Hematopoietic multipotent progenitor cell treated with erythropoietin and hydrocortisone succinate and interleukin-3 and kit ligand, for 15 days (in vitro differentiated cells): ENCODE data around the gene ITIH5.

Experiments used
- DNase-seq: peaks from one replicate; pipeline ENCODE4 v3.0.0-alpha.2; 2015; ENCODE audit warnings: low spot score

The ITIH5 gene

DNA sequence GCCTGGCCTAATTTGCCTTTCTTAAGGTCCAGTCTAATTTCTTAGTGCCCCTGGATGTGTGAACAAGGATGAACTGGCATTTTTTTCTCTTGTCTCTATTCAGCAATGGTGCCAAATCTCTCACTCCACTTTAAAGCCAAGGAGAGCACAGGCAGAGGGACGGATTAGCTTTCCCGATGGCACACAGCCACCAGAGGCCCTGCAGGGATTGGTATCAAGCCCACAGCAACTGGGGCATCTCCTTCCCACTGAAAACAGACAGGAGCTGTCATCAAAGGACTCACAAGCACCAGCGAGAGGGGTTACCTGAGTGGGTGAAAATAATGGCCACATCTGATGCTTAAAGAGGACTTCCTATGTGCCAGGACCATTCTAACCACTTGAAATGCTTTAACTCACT lies 83.1 kb downstream of the ITIH5 start:
- no peak for DNase-seq

DNA sequence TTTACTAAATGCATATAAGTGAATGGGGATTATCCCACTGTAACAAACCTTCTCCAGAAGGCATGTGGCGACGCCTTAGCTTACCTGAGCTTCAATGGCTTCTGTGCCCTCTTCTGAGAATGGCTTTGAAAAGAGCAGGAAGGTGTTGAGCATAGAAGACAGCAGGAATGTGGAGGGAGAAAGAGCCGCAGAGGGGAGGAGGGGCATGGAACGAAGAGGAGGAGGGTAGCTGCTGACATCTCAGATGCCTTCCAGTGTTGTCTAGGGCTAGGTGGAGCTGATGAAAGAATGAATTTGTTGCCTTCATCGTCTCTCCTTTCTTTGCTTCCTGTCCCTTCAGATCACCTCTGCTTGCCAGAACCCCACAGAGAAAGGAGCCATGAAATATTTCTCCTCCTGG lies 86.2 kb downstream of the ITIH5 start:
- no peak for DNase-seq

DNA sequence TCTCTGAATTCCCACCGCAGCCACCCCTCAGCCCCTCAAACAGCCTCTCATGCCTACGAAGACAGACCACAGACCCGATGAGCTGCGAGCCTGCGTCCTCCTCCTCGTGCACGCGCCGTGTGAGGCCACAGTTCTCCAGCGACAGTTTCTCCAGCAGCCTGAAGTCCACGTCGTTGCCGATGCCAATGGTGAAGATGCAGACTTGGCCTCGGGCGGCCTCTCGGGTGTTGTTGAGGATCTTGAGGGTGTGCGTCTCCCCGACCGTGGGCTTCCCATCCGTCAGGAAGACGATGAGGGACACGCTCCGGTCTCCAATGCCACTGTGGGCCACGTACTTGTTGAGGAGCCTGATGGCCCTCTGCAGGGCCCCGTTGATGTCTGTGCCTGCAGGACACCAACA lies 87.1 kb downstream of the ITIH5 start:
- DNase-seq = no peak

DNA sequence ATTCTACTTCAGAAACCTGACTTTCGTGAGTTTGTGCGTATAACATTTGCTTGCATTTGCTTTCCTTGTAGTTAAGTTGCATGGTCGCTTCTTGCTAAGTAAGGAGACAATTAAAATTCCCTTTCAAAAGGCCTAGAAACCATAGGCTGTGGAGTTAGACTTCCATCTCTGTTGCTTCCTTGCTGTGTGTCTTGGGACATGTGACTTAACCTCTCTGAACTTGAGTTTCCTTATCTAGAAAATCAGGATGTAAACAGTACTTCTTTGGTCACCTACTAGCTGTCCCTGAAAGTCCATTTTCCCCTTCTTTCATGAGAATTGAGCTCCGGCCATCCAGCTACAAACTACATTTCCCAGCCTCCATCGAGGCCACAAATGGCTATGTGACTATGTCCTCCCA lies 89.2 kb downstream of the ITIH5 start:
- DNase-seq = no peak

DNA sequence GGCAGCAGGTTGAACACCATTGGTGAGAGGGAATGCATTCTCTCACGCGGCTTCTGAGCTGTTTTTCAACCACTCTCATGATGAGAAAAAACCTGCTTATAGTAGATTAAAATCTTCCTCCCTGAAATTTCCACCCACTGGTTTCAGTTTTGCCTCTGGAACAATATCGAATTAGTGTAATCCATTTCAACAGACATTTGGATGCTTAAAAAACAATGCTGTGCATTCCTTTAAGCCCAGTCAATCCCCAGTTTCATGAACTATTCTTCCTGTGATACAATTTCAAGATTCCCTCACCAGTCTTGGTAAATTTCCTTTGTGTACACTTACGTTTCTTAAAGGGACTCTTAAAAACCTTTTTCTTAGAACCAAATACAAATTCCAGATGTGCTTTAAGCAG lies 89.6 kb downstream of the ITIH5 start:
- DNase-seq = no peak

DNA sequence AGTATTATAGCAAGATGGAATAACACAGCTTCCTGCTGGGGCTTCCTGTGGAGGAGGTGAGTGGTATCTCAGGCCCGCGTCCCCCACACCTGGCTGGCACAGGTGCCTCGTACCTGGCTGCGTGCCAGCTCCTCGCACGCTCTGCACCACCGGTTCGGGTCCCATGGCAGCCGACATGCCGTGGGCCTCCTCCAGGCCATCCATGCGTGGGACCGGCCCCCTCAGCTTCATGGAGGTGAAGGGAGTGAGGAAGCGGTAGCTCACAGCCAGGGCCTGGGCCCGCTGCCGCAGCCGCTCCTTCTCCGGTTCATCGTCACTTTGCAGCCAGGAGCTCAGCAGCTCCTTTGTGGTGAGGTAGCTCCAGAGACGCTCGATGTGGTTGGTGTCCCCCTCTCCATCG lies 90.4 kb downstream of the ITIH5 start:
- DNase-seq = no peak

DNA sequence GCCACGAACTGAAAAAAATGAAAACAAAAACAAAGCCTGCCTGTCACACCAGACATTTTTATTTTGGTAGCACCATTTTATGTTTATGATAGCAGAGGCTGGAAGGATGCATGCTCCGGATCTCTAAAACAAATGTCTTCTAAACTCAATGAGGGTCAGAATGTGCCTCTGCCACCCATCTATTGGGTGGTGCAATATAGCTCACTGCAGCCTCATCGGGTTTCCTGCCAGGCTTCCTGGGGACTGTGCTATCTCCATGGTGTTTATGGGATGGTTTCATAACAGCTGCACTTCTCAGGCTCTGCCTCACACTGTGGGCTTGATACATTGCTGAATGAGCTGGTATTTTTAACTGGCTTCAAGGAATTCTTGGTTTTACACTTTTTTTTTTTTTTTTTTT lies 94.4 kb downstream of the ITIH5 start:
- no peak for DNase-seq

DNA sequence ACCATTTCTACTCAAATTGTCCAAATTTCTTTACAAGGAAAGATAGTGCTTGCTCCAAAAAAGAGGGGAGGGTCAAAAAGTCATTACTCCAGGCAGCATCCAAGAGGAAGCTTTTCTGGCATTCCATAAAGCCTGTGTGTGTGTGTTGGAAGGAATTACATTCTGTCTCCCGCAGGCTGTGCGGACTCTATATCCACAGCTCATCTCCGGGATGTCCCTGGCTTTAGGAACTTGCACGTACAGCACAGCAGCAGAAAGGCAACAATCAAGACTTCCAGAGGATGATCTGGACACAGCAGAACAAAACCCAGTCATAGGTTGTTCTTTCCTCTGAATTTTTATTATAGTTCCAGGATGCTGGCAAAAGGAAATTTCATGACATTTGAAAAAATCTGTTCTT lies 94.8 kb downstream of the ITIH5 start:
- DNase-seq = no peak

DNA sequence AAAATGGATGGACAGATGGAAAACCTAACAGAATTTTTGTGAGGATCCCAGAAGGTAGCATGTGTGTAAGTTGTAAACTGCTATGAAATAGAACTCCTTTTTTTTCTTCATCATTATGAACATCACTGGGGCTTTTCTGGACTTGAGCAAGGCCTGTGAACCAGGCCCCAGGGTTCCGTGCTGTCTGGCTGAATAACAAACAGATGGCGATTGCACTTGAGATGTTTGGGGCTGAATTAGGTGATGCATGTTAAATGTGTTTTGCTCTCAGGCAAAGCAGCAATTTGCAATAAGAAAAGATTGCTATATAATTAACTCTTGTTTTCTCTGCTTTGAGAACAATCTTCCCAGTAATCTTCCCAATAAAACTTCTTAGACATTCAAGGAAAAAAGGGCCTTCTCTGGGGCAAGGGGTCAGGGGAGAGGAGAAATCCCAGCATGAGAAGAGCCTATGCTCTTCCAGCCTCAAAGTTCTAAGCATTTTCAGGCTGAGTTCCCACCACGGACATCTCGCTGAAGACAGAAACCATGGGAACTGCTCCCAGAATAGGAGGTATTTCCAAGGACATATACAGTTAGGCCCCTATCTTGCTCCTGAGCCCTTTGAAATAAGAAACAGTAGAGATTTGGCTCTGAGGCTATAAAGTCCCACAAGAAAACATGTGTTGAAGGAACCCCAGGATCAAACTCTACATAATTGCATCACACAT lies 98.7 kb downstream of the ITIH5 start:
- no peak for DNase-seq

DNA sequence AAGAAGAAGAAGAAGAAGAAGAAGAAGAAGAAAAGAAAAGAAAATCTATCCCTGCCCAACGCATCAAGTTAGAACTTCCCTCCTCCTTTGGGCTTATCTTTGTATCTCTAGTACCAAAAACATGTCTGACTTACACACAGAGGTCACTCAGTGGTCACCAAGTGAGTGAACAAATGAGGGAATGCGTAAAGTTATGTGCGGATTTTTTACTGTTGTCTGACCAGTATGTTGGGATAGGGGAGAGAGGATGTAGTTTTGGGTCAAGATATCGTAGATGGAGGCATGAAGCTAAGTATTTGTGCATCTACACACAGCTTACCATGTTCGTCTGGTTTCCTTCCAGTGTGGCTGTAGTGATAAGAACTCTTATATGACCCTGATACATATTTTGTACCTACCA lies 99.9 kb downstream of the ITIH5 start:
- DNase-seq = no peak

DNA sequence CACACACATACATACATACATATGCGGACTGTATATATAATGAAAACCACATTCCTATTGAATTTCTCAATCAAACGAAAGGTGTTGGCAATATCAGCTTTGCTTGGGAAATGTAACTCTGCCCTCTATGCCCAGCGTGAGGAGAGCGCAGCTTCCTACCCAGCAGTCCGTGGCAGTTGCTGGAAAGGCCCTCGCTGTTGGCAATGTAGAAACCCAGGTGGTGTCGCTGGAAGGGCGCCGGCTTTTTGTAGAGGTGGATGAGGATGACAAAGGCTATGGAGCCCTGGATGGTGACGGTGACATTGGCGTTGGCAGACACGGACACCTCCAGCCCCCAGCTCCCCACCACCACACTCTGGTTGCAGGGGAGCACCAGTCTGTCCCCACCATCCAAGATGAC lies 100.9 kb downstream of the ITIH5 start:
- DNase-seq = no peak

DNA sequence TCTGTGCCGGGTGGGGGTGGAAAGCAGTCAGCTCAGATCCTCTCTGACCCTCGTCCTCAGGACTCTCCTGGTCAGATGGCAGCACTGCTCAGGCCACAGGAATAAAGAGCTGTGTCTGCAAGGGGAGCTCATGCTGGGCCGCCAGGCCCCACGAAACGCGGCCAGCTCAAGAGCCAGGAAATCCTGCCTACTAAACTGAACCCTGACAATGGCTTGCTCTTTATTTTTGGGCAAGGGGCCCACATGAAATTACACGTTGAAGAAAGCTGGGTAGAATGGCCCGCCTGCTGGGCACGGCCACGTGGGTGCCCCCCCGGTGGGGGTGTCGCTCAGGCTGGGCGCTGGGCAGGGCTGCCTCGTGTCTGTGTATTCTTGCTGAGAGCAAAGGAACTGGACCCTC lies 103.0 kb downstream of the ITIH5 start:
- DNase-seq = no peak

DNA sequence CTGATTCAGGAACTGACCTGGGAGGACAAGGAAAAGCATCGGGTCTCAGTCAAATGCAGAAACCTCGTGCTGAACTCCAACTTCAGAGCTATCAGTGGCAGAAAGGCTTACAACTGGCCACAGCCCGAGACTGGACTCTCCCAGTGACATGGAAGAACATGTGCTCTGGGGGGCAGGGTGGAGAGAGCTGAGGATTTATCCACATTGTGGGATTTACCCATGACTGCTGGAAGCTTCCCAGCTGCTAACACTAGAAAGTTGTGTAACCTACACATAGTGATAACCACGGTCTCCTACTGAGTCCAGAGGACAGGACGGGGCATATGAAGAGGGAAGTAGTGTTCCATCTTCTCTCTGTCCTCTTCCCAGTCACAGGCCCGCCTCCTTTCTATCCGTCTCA lies 103.4 kb downstream of the ITIH5 start:
- no peak for DNase-seq

DNA sequence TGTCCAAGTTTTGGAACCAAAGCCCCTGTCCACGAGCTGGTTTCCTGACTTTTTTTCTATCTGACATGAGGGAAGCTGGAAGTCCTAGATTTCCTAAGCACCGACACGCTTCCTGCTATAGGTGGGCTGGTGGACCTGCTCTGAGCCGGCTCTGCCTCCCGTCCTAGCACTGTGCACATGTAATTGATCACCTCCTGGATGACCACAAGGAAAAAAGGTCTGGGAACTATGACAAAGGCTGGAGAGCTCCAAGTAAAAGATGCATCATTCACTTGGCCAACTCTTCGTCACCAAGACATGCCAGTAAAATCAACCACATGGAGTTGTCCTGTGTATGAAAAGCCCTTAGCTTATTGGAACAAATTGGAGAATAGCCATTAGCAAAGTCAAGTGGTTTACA lies 104.8 kb downstream of the ITIH5 start:
- no peak for DNase-seq

DNA sequence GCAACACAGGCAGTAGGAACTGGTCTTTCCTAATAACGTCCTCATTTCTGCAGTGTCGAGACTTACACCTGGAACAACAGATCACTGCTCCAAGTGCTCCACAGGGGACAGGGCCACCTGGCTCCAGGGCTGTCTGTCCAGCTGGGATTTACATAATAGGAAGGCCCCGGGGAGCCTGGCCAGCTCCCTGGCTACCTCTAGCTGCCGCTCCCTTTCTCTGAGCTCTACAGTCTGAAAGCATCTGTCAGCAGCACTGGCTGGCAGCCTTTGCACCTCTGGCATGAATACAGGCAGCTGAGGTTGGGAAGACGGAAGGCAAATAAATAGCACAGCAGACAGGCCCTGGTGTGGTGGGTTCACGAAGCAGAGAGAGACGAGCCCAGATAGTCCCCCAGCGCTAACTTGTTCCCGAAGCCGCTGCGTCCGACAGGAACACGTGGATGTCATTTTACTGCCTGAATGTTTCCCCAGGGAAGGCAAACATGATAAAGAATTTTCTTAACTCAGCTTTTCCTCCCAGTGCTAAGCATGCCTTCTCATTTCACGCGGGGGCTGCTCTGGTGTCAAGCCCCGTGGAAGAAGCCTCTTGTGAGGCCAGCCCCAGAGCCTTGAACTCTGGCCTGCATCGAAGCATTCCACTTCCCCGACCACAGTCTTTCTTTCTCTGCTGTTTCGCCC lies 105.4 kb downstream of the ITIH5 start:
- DNase-seq = no peak

DNA sequence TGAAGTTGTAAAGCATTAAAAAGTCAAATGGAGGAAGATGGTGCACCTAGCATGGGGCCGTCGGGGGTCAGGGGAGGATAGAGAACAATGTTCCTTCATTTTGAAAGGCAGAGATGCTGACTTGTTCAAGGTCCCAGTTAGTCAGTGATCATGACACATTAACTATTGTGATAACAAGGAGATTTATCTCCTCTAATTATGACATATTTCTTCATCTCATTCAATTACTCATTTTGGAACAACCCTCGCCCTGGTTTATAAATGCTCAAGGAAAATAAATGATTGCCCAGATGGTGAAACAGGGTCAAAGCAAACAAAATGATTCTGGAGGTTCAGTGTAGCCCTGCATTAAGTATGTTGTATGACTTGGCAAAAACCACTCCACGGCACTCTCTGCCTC lies 106.2 kb downstream of the ITIH5 start:
- DNase-seq = no peak

DNA sequence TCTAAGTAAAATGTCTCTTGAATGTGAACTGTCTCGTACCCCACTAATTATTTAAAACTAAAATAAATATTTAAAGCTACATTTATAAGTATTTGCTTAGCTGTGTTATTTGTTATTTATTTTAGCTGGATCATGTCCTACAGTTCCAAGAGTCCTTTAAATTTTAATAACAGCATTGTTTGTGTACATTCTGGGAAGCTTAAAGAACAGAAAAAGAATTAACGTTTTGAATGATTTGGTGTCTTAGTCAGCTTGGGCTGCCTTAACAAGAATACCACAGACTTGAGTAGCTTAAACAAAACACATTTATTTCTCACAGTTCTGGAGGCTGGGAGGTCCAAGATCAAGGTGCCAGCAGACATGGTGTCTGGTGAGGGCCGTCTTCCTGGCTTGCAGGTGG lies 107.4 kb downstream of the ITIH5 start:
- no peak for DNase-seq

DNA sequence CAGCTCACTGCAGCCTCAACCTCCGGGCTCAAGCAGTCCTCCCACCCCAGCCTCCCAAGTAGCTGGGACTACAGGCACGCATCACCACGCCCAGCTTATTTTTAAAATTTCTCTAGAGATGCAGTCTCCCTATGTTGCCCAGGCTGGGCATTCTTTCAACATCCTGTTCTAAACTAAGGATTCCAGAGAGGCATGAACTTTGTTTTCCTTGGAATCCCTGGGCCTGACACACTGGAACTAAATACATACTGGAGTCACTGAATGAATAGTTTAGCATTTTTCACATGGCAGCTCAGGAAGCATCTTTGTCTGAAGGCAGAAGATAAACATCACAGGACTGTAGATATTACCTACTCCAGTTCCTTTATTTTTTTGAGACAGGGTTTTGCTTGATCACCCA lies 108.7 kb downstream of the ITIH5 start:
- no peak for DNase-seq

DNA sequence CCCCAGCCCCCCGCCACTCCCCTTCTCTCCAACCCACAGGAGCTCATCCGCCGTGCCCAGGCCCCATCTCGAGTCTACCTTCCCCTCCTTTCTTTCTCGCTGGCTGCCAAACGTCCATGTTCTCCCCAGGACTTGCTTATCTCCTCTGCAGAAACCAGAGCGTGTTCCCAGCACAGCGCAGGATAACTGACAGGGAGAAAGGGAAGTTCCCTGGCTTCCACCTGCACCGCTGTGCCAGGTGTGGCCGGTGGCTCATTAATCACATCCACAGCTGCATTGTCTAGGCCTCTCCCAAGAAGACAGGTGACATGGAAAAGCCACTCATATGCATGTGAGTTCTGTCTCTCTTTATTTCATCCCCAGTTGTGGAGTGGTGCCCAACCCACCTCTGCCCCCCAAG lies 113.2 kb downstream of the ITIH5 start:
- no peak for DNase-seq

DNA sequence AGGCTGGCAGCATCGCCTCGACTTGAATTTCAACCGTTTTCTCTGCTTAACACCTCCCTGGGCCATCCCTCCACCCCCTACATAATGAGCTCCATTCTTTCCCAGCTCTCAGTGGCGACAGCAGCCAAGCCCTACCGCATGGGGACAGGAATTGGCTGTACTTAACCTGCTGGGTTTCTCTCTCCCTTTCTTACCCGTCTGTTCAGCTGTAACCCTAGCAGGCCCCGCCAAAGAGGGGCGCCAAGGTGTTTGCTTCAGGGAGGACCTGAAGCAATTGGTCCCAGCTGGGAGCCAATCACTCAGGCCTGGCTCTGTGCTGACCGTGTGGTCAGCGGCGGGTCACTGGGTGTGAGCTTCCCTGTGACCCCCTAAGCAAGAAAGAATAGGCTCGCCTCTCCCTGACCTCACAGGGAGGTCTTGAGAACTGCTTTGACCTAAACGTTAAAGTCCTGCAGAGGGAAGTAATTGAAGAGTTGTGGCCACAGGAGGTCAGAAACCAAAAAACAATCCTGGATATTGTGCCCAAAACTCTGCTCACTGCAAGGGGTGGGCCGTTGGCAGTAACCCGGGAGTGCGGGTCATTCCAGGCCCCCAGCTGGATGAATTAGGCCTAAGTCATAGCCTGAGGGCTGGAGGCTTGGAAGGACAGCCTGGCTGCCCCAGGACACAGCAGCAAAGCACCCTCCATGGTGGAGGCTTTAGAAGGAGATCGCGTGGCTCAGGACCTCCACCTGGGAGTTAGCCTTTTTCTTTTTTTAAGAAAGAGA lies 114.6 kb downstream of the ITIH5 start:
- no peak for DNase-seq

DNA sequence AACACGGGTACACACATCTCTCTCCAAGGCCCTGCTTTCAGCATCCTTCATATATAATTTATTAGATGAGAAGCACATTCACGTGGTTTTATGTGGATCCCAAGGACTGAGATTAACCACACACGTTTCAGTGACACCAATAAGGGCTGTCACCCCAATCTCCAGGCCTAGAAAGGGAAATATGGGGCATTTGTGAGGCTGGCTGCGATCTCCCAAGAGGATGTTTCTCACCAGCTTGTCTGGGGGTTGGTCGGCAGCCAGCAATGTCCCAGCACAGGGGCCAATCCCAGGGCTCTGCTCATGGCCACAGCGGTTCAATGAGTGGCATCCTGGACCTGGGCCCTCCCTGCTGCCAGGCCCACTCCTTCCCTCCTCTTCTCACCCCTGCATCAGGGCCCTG lies 115.5 kb downstream of the ITIH5 start:
- no peak for DNase-seq

DNA sequence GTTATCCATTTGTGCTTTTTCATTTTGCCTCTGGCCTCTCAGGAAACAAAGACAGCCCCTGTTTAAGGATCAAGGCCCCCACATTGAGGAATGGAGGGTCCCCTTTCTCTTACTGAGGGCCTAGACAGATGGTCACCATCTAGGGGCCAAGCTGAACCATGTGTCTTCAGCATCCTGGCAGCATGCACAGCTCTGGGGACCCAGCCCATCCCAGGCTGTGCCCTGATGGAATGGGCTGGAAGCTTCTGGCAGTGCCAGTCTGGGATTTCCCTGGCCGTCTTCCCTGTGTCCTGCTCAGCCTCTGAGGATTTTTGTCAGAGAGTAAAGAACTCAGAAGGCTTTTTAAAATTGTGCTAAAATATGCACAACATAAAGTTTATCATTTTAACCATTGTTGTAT lies 116.8 kb downstream of the ITIH5 start:
- no peak for DNase-seq

DNA sequence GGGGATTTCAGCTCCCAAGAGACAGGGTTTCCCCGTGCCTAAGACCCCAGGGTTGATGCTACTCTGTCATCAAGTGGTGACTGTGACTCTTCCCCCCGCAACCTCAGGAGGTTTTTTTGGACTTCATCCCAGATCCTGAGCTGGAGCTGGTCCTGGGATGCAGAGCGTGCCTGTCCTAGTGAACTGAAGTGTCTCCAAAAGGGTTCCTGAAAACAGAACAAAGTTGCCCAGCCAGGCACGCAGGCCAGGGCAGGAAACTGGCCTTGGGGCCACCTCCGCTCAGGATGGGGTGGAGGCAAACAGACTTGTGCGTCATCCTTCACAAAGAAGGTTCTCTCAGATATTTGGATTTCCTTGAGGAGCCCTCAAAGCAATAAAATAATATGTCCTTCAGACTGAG lies 118.9 kb downstream of the ITIH5 start:
- DNase-seq = no peak
